ENCODE data around the gene ADARB2.

DNA sequence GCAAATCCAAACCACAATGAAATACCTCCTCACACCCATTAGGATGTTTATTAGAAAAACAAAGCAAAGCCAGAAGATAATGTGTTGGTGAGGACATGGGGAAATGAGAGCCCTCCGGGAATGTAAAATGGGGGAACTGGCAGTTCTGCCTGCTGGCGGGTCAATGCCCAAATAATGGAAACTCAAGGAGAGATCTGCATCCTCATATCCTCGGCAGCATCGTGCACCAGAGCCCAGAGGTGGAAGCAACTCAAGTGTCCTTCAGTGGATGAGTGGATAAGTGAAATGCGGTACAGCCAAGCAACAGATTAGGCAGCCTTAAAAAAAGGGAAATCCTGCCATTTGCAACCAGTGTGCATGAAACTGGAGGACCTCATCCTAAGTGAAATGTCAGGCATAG is 356.0 kb downstream of the ADARB2 start:
- TF ChIP-seq, protein P1, sequence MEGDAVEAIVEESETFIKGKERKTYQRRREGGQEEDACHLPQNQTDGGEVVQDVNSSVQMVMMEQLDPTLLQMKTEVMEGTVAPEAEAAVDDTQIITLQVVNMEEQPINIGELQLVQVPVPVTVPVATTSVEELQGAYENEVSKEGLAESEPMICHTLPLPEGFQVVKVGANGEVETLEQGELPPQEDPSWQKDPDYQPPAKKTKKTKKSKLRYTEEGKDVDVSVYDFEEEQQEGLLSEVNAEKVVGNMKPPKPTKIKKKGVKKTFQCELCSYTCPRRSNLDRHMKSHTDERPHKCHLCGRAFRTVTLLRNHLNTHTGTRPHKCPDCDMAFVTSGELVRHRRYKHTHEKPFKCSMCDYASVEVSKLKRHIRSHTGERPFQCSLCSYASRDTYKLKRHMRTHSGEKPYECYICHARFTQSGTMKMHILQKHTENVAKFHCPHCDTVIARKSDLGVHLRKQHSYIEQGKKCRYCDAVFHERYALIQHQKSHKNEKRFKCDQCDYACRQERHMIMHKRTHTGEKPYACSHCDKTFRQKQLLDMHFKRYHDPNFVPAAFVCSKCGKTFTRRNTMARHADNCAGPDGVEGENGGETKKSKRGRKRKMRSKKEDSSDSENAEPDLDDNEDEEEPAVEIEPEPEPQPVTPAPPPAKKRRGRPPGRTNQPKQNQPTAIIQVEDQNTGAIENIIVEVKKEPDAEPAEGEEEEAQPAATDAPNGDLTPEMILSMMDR (IDR thresholded peaks at IDR 0.05) = no peak
- TF ChIP-seq EP300 (IDR thresholded peaks at IDR 0.05) = no peak

All from esophagus muscularis mucosa (tissue), 3 donors.